B cell (primary cell): ENCODE results near the gene TBC1D17. TPM values are rescaled to one million over a fixed set of nuclear protein-coding genes. Genes with fewer than 3 reads are reported as not detected.

Experiments used
- ATAC-seq: fragments of 200-7000 bp; cut with Tn5 transposase; one replicate; pipeline ENCODE4 v1.10.0; 2021; ENCODE audit warnings: low read depth, mild to moderate bottlenecking, moderate number of reproducible peaks, moderate library complexity
- CTCF ChIA-PET: fragments of 350-600 bp; sonication (Branson Sonifier 250); formaldehyde crosslinking; loops from one replicate; lab custom pipeline; 2021; ENCODE audit warnings: antibody characterized with exemption, inconsistent platforms; lab: Charles Lee
- POLR2A ChIA-PET: fragments of 350-600 bp; sonication (Branson Sonifier 250); formaldehyde crosslinking; loops from one replicate; lab custom pipeline; 2021; ENCODE audit warnings: antibody characterized with exemption; lab: Charles Lee
- DNase-seq: peaks from one replicate; pipeline ENCODE4 v3.0.0; 2013
- H2AFZ ChIP-seq: 2 replicates; pipeline ENCODE4 v1.6.1; 2012; ENCODE audit warnings: mild to moderate bottlenecking, low read depth, low read length; ENCODE audit not compliant: insufficient read depth, poor library complexity, severe bottlenecking
- H3K27ac ChIP-seq, 2 donors: 1 replicate in 1 of 2; 2 replicates in 1 of 2; pipeline ENCODE4 v1.5.1; 2012 to 2013; ENCODE audit warnings: low read length in 2 of 2, mild to moderate bottlenecking in 2 of 2, moderate library complexity in 1 of 2
- H3K27me3 ChIP-seq, 4 experiments: fragments of 200-600 bp in 1 of 4; sonication (generic) in 1 of 4; replicated peaks in 1 of 4; 1 replicate in 2 of 4; 2 replicates in 2 of 4; pipeline versions ENCODE4 v1.6.1 to v1.7.0; 2013 to 2016; ENCODE audit warnings: low read length in 3 of 4, mild to moderate bottlenecking in 2 of 4, mixed read lengths in 1 of 4, moderate library complexity in 1 of 4; ENCODE audit not compliant: insufficient read depth in 4 of 4, control insufficient read depth in 3 of 4; ENCODE audit errors: control extremely low read depth in 1 of 4
- H3K36me3 ChIP-seq, 2 experiments: replicated peaks in 1 of 2; 1 replicate in 1 of 2; 2 replicates in 1 of 2; pipeline versions ENCODE4 v1.6.1 to v1.7.1; 2013; ENCODE audit warnings: low read length in 1 of 2; ENCODE audit not compliant: insufficient read depth in 2 of 2, control insufficient read depth in 1 of 2; ENCODE audit errors: control extremely low read depth in 1 of 2, extremely low read depth in 1 of 2
- H3K4me1 ChIP-seq, 2 donors: fragments of 200-600 bp in 1 of 2; sonication (generic) in 1 of 2; 1 replicate in 1 of 2; 2 replicates in 1 of 2; pipeline versions ENCODE4 v1.5.1 to v1.6.1; 2013 to 2017; ENCODE audit warnings: low read length in 2 of 2; ENCODE audit not compliant: control insufficient read depth in 2 of 2, insufficient read depth in 2 of 2
- H3K4me2 ChIP-seq: replicated peaks from 2 replicates; pipeline ENCODE3; 2012; ENCODE audit warnings: mild to moderate bottlenecking, low read depth, low read length; ENCODE audit not compliant: poor library complexity, severe bottlenecking
- H3K4me3 ChIP-seq, 5 experiments: fragments of 200-600 bp in 1 of 5; sonication (generic) in 1 of 5; 1 replicate in 3 of 5; 2 replicates in 2 of 5; pipeline versions ENCODE4 v1.5.1 to v1.7.0; 2011 to 2016; ENCODE audit warnings: low read length in 4 of 5, mild to moderate bottlenecking in 4 of 5, low read depth in 2 of 5, control low read depth in 1 of 5, moderate library complexity in 1 of 5; ENCODE audit not compliant: insufficient read depth in 1 of 5; ENCODE audit errors: control extremely low read depth in 1 of 5, extremely low read depth in 1 of 5
- H3K79me2 ChIP-seq: fragments of 200-600 bp; sonication (generic); one replicate; pipeline ENCODE4 v1.6.0; 2016; ENCODE audit warnings: low read length; ENCODE audit not compliant: control insufficient read depth, insufficient read depth
- H3K9ac ChIP-seq: fragments of 200-600 bp; sonication (generic); 2 replicates; pipeline ENCODE4 v1.6.1; 2017; ENCODE audit warnings: mild to moderate bottlenecking, low read length, moderate library complexity
- H3K9me3 ChIP-seq, 3 donors: one replicate each; pipeline versions ENCODE4 v1.6.1 to v1.7.1; 2013; ENCODE audit warnings: low read length in 2 of 3; ENCODE audit not compliant: control insufficient read depth in 2 of 3, insufficient read depth in 1 of 3; ENCODE audit errors: control extremely low read depth in 1 of 3
- H4K20me1 ChIP-seq: 2 replicates; pipeline ENCODE4 v1.6.0; 2012; ENCODE audit warnings: mild to moderate bottlenecking, low read length; ENCODE audit not compliant: insufficient read depth, control insufficient read depth, poor library complexity, severe bottlenecking
- H3K27ac Mint-ChIP-seq: one replicate; pipeline ENCODE4 v1.8.0; 2021; ENCODE audit warnings: mixed read lengths
- H3K27me3 Mint-ChIP-seq: one replicate; pipeline ENCODE4 v1.8.0; 2021; ENCODE audit warnings: mixed read lengths
- H3K4me1 Mint-ChIP-seq: one replicate; pipeline ENCODE4 v1.8.0; 2021; ENCODE audit warnings: mixed read lengths
- H3K4me3 Mint-ChIP-seq: one replicate; pipeline ENCODE4 v1.8.0; 2021; ENCODE audit warnings: mixed read lengths
- H3K9me3 Mint-ChIP-seq: one replicate; pipeline ENCODE4 v1.8.0; 2022; ENCODE audit warnings: mixed read lengths; ENCODE audit not compliant: insufficient read depth
- CTCF ChIP-seq: fragments of 200-600 bp; IDR thresholded peaks from one replicate; pipeline ENCODE4 v1.8.0; 2022; ENCODE audit warnings: antibody characterized with exemption, mild to moderate bottlenecking
- EZH2 ChIP-seq: IDR thresholded peaks from 2 replicates; pipeline ENCODE4 v1.6.1; 2012; ENCODE audit warnings: borderline replicate concordance, low read depth, mild to moderate bottlenecking, moderate library complexity, low read length; ENCODE audit not compliant: insufficient read depth, poor library complexity, severe bottlenecking
- WGBS: methylation state at CpG from one replicate; pipeline ENCODE4 v1.1.5; 2013; ENCODE audit warnings: missing lambda C conversion rate; ENCODE audit not compliant: insufficient coverage; 5-methylcytosine and 5-hydroxymethylcytosine counted together
- intact Hi-C: fragments of 100-400 bp; cut with micrococcal nuclease; formaldehyde crosslinking; loops from one replicate; pipeline ENCODE4 v1.10.0; 2022
- polyA plus RNA-seq: library from polyadenylated mRNA; depleted of rRNA; stranded (reverse); fragments of >200 nt; gene quantifications from 2 replicates; pipeline ENCODE4 v1.2.3, GENCODE V29; 2012
- total RNA-seq, 2 donors: library from RNA; stranded (reverse); fragments of 120-200 nt in 1 of 2; gene quantifications; 1 replicate in 1 of 2; 2 replicates in 1 of 2; pipeline versions ENCODE4 v1.2.3 to v1.2.4, GENCODE V29; 2013 to 2022

Gene TBC1D17
- total and polyA plus RNA-seq, 2 donors (not counting 1 experiment from before 2014, with no cell fraction given): 85.7 to 98.7 TPM

- CTCF ChIA-PET: interaction anchor here (1.1 to 3.6 kb wide), 4 partner anchors 16 to 32 kb away, joined by 3 to 17 read pairs (median 10); no protein-coding TSS in a partner anchor
- DNase-seq: no peak
These were observed 18.2 kb downstream of the TBC1D17 start for GRCh38 chr19:49895566-49896297.

More at GRCh38 chr19:49895566-49896297, 18.2 kb downstream of the TBC1D17 start:
- Mint-ChIP-seq H3K4me3 (peak overlapping the region; percentile 89), H3K9me3 (no peaks in the 10 kb centered on the region), H3K27ac (peak overlapping the region; percentile 77), H3K4me1 (peaks cover 47% of the 10 kb centered on the region), H3K27me3 (no peaks in the 10 kb centered on the region)
- ATAC-seq: no peak
- 75% methylated on average over 13 of the region's 17 CpGs for WGBS
- POLR2A ChIA-PET: interaction anchor here (1.4 to 3.0 kb wide), 3 partner anchors 16 to 33 kb away, joined by 4 to 20 read pairs (median 10); partner anchors contain the start of genes AKT1S1, ATF5, NUP62 and TBC1D17
- Histone ChIP-seq H3K79me2 (peaks cover 4% of the 10 kb centered on the region), H3K4me1 (peaks cover 30 to 42% of the 10 kb centered on the region in 2 donors), H4K20me1 (no peaks in the 10 kb centered on the region), H3K4me2 (peak overlapping the region; percentile 94), H3K9me3 (no peaks in the 10 kb centered on the region), H3K9ac (no peak overlapping the region), H3K36me3 (no peaks in the 10 kb centered on the region), H3K4me3 (no peak overlapping the region), H2AFZ (no peak overlapping the region), H3K27ac (no peak overlapping the region), H3K27me3 (no peaks in the 10 kb centered on the region)
- intact Hi-C loops: loop anchor here (2.0 kb wide), 1 partner anchor 15 kb away; no protein-coding TSS in a partner anchor
- no peak for TF ChIP-seq CTCF
- TF ChIP-seq EZH2: no peak
